GM21717 (cell line): ENCODE measurements around the gene UBAP1.
"Not testable (repeated sequence)": the region's sequence is repeated elsewhere in the genome, so short reads cannot be mapped to it uniquely, and the experiment has no call there.

Source experiments
- ATAC-seq: cut with Tn5 transposase; IDR thresholded peaks from one replicate; pipeline ENCODE4 v1.9.1; 2021; ENCODE audit warnings: mild to moderate bottlenecking, moderate library complexity; ENCODE audit not compliant: unreplicated experiment

UBAP1 gene

DNA sequence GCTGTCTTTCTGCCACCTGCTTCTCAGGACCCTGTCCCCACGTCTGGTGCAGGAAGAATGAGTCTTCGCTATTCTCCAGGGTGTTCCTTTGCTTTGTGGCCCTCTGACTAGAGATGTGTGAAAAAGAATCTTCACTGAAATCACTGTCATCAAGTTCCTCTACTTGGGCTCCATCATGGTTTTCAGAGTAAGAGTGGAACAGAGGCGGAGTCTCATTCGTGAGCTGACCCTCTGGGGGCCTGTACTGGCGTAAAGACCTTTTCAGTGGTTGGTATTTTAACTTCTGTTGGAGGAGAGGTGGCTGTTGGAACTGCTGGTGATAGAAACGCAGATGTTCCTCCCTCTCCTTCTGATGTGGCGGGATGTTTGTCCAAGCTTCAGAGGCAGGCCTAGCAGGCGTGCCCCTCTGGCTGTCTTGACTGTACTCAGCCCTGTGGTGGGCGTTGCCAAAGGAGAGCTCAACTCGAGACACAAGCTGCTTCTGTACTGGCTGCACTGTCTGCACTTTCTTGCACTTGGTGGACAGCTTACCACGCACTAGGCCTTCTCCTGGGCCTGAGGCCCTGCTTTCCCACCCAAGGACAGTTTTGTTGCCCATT is 78.2 kb downstream of the UBAP1 start:
- no peak for ATAC-seq

DNA sequence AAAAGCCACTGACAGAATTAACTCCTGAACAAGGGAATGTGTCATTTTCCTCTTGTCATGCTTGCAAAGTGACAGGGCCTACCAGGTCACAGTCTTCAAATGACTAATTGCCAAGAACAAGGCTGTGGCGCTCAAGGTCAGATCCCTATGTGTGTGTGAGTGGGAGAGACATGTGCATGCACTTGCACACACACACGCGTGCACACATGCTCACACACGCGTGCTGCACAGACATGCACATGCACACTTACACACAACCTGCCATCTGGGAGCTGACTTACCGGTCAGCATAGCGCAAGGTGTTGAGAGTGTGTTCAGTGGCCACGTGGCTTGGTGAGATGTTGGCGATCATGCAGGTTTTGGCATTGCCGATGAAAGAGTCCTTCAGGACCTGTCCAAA is 80.5 kb downstream of the UBAP1 start:
- no peak for ATAC-seq

GRCh38 chr9:34262971-34263370 is 84.1 kb downstream of the UBAP1 start:
- no peak for ATAC-seq

DNA sequence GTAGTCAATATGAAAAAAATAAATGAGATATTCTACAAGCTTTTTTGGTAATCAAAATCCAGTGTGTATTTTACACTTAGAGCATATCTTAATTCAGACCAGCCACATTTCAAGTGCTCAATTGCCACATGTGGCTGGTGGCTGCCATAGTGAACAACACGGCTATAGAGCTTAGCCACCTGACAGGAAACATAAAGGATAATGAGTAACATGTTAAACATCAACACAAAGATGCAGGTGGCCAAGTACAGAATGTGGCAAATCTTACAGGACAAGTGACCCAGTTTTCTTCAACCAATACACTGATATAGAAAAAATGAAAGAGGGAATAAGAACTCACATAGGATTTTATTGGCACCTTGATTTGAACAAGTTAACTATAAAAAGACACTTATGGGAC is 88.8 kb downstream of the UBAP1 start:
- no peak for ATAC-seq

- ATAC-seq, result no peak
Measured at GRCh38 chr9:34271265-34272006, 92.6 kb downstream of the UBAP1 start.

GRCh38 chr9:34272101-34272541 is 93.3 kb downstream of the UBAP1 start:
- ATAC-seq, result no peak

GRCh38 chr9:34273588-34273987 is 94.7 kb downstream of the UBAP1 start:
- not testable (repeated sequence) for ATAC-seq

DNA sequence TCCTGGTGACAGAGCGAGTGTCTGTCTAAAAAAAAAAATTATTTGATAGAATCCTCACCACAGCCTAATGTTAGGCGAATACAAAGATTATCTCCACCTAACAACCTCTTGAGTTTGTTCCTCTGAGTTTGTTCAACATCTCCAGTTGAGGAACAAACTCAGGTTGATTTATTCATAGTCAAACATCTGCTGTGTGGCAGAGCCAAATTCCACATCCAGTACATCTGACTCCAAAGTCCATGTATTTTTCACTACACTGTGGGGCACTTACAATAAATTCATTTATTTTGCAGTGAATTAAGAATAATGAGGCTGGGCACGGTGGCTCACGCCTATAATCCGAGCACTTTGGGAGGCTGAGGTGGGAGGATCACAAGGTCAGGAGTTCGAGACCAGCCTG is 97.0 kb downstream of the UBAP1 start:
- ATAC-seq, result no peak

- no peak for ATAC-seq
Measured at GRCh38 chr9:34276772-34277171, 97.9 kb downstream of the UBAP1 start.

DNA sequence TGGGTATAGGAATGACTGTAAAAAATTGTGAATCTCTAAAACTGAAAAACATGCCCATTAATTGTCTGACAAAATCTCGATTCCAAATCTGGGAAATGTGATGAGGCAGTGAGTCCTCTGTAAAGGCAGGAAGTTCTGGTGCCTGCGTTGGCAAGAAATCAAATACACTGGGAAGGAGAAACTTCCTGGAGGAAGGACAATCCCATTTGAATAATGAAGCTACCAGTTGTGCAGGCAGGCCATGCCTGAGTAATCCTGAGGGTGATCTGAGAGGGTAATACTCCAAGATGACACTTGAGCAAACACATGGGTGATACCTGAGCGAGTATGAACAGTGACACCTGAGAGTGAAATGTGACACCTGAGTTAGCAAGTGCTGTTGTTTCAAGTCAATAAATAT is 100.6 kb downstream of the UBAP1 start:
- ATAC-seq, result no peak

DNA sequence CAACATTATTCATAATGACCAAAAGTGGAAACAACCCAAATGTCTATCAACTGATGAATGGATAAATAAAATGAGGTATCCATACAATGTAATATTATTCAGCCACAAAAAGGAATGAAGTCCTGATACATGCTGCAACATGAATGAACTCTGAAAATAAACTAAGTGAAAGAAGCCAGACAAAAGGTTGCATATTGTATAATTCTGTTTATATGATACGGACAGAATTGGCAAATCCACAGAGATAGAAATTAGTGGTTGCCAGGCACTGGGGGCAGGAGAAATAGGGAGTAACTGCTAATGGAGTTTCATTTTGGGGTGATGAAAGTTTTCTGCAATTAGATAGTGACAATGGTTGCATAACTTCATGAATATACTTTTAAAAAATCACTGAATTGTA is 103.3 kb downstream of the UBAP1 start:
- ATAC-seq, result no peak

GRCh38 chr9:34289159-34289558 is 110.3 kb downstream of the UBAP1 start:
- no peak for ATAC-seq

GRCh38 chr9:34291023-34291422 is 112.2 kb downstream of the UBAP1 start:
- ATAC-seq, result no peak

DNA sequence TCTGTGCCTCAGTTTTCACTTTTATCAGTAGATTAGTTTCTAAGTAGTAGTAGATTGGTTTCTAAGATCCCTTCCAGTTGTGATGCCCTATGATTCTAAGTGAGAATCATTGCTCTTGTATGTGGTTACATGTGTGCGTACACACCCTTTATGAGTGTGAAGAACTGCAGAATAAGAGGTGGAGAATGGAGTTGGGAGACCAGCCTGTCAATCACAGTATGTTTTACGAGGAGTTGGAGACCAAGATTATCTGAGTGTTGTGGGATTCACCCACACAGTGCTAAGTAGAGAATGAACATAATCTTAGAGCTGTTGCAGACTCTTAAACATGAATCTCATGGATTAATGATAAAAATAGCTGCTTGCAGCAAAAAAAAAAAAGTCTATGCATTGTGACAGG is 112.6 kb downstream of the UBAP1 start:
- ATAC-seq, result no peak

GRCh38 chr9:34292552-34292951 is 113.7 kb downstream of the UBAP1 start:
- no peak for ATAC-seq

DNA sequence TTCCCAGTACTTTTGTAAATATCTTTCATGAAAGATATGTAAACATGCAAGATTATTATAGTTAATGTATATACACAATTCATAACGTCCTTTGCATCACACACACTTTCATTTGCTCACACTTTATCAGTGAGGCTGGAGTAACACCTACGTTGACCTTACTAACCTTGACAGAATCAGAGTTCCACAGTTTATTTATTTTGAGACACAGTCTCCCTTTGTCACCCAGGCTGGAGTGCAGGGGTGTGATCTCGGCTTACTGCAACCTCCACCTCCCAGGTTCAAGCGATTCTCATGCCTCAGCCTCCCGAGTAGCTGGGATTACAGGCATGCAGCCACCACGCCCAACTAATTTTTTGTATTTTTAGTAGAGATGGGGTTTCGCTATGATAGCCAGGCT is 122.2 kb downstream of the UBAP1 start:
- ATAC-seq, result not testable (repeated sequence)
